H1 (cell line): ENCODE data around the gene TENT5A.

ENCODE experiments used
- CHD1 ChIP-seq: IDR thresholded peaks from 2 replicates; pipeline ENCODE4 v1.6.1; 2012; ENCODE audit warnings: low read depth, low read length, improper control_type of control experiment
- CHD7 ChIP-seq: fragments of 300-600 bp; sonication (generic); IDR thresholded peaks from 2 replicates; pipeline ENCODE4 v1.7.1; 2012; ENCODE audit warnings: low read length, moderate library complexity, mild to moderate bottlenecking, inconsistent platforms; ENCODE audit not compliant: insufficient replicate concordance
- KDM5A ChIP-seq: fragments of 200-600 bp; IDR thresholded peaks from 2 replicates; pipeline ENCODE4 v1.7.1; 2012; ENCODE audit warnings: mild to moderate bottlenecking, low read length, inconsistent platforms, mixed read lengths
- MAX ChIP-seq: IDR thresholded peaks from 2 replicates; pipeline ENCODE4 v1.6.1; 2012; ENCODE audit warnings: inconsistent platforms
- POLR2A ChIP-seq, 2 experiments: IDR thresholded peaks; 1 replicate in 1 of 2; 2 replicates in 1 of 2; pipeline ENCODE4 v1.6.1; 2011; ENCODE audit warnings: low read depth in 2 of 2, low read length in 2 of 2, mild to moderate bottlenecking in 2 of 2; ENCODE audit errors: control extremely low read depth in 1 of 2

- TF ChIP-seq POLR2A (IDR thresholded peaks at IDR 0.05; ENCODE audit: control extremely low read depth in 1 of 2, low read depth in 2 of 2, low read length in 2 of 2) (no peak), KDM5A (no peak), CHD7 (no peak), CHD1 (no peak), MAX (no peak)
Observed at GRCh38 chr6:81753711-81754577, 1.5 kb upstream of the TENT5A start.
